Activated CD4-positive, alpha-beta T cell treated with anti-CD3 and anti-CD28 coated beads, Interleukin-2, amount 50 U/mL, for 48 hours (primary cell): ENCODE results near the gene NFKBIB.
A peak's percentile ranks its signal among the peaks of the same experiment; 100 is the strongest.

Experiments used
- DNase-seq, 2 experiments: peaks; one replicate each; pipeline ENCODE4 v3.0.0-alpha.2; 2020

Gene NFKBIB

GRCh38 chr19:38907670-38908069 lies 7.9 kb downstream of the NFKBIB start:
- DNase-seq = no peak

DNA sequence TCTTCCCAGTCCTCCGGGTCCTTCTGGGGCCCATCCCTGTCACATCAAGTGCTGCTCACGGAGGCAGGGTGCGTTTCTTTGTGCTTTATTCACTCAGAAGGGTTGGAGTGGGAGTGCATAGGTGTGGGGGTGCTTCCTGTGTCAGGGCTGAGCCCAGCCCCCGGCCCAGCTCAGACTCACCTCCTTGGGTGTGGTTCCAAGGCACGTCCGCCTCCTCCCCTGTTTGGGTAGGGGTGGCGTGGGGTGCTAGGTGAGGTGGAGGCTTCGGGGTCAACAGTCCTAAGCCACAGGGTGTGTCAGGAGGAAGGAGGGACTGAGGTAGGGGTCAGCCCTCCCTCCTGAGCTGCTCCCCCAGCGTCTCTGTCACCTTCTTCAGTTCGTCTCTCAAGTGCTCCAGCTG lies 9.1 kb downstream of the NFKBIB start:
- DNase-seq = no peak

GRCh38 chr19:38910488-38910887 lies 10.7 kb downstream of the NFKBIB start:
- DNase-seq = no peak

DNA sequence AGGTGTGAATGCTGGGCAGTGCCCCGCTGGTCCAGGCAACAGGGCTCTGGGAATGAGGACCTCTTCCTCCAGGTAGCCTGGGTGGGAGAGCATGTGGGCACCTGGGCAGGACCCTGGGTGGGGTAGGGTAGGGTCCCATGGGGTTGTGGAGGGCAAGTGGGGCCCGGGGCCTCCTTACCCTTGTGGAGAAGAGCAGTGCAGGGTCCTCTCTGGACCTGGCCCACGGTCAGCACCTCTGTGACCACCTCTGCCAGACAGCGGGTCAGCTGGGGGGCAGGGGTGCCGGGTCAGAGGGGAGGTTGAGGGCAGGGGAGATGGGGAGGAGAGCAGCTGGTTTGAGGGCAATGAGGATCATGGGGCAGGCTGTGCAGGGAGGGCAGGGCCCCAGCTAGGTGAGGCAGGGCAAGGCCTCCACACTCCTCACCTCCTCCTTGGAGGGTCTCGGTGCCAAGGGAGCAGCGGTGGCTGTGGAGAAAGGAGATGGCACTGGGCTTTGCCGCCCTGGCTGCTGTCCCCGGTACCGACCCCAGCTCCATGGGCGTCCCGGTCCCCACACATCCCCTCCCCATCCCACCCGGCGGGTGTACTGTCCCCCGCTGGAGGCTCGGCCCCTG lies 11.7 kb downstream of the NFKBIB start:
- no peak for DNase-seq

DNA sequence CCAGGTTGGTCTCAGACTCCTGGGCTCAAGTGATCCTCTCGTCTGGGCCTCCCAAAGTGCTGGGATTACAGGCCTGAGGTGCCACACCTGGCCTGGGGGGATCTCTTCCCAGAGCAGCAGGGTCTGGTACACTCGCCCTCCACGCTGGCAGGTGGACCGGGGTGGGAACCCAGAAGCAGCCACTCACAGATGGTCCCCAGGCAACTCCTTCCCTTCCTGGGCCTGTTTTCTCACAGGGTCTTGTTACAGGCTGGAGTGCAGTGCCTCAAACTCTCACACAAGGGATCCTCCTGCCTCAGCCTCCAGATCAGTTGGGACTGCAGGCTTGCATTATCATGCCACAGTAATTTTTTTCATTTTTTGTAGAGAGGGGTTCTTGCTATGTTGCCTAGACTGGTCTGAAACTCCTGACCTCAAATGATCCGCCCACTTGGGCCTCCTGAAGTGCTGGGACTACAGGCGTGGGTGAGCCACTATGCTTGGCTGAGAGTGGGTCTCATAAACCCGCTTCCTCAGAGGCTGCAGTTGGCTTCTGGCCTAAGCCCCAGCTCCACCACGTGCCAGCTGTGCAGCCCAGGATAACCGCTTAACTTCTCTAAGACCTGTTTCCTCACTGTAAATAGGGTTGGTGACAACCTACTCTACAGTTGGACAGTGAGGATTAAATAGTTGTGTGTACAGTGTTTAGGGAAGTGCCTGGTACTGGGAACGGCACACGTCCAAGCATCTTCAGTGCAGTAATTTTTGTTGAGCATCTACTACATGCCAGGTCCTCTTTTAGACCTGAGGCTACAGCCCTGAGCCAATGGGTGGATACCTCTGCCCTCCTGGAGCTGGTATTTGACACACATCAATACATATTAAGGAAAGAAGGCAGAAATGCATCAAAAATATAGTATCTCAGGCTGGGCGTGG lies 13.1 kb downstream of the NFKBIB start:
- DNase-seq = peak in 1 of 2 experiments; percentile 20

- no peak for DNase-seq
Measured at GRCh38 chr19:38913958-38914357, 14.2 kb downstream of the NFKBIB start.

DNA sequence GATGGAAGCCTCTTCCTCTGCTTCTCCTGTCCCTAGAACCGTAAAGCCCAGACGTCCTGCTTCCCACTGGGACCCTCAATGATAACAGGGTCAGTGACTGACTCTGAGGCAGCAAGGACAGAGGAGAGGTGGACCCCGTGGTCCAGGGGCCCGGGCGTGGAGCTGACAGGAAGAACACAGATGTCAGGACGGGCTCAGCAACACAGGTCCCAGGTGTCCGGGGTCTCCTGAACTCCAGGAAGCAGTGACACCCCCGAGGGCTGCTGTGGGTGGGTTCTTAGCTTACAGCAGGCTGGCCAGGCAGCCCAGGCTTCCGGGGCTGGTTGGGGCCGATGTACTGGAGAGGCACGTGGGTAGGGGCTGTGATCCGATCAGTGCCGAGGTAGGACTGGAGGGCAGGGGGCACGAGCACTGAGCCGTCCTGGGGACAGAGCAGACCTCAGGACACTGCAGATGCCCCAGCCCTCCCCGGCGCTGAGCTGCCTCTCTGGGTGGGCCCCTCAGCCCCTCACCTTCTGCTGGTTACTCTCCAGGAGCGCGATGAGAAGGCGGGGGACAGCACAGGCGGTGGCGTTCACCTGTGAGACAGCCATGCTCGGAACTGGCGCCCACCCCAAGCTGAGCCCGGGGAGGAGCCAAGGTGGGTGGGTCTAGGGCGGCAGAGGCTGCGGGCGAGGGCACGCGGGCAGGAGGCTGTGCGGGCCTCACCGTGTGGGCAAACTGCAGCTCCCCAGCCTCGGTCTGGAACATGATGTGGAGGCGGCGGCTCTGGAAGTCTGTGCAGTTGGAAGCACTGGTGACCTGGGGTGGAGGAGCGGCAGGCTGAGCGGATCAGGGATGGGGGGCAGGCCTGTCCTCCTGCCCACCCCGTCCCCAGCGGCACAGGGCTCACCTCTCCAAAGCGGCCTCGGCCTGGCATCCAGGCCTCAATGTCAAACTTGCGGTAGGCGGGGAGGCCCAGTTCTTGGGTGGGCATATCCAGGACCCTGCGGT lies 15.9 kb downstream of the NFKBIB start:
- no peak for DNase-seq

DNA sequence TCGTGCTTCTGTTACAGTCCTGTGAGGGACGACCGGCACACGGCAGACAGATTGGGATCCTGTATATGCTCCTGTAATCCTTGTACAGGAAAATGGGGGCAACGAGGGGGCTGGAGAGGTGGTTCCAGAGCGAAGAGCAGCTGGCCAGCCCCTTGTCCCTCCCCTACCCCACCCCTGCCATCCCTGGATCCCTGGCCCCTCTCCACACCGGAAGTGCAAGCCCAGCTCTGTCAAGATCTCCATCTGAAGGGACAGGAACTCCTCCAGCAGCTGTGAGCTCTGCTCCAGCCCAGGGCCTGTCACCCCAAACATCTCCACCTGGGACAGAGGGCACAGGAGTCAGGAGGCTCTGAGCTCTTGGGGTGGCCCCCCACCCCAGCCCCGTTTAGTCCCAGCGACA lies 17.7 kb downstream of the NFKBIB start:
- DNase-seq = no peak

GRCh38 chr19:38917921-38918491 lies 18.2 kb downstream of the NFKBIB start:
- DNase-seq = no peak

- DNase-seq = no peak
Measured at GRCh38 chr19:38918526-38918925, 18.8 kb downstream of the NFKBIB start.

GRCh38 chr19:38919837-38920601 lies 20.2 kb downstream of the NFKBIB start:
- no peak for DNase-seq

- no peak for DNase-seq
Measured at GRCh38 chr19:38920602-38921419, 21.0 kb downstream of the NFKBIB start.

GRCh38 chr19:38921420-38922274 lies 21.9 kb downstream of the NFKBIB start:
- no peak for DNase-seq

DNA sequence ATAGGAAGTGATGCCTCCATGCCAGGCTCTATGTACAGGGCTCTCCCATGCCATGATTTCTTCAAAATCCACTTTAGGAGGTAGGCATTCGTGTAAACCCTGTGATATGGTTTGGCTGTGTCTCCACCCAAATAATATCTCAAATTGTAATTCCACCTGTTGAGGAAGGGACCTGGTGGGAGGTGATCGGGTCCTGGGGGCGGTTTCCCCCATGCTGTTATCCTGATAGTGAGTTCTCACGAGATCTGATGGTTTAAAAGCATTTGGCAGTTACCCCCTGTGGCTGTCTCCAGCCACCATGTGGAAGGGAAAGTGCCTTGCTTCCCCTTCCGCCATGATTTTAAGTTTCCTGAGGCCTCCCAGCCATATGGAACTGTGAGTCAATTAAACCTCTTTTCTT lies 22.7 kb downstream of the NFKBIB start:
- no peak for DNase-seq

DNA sequence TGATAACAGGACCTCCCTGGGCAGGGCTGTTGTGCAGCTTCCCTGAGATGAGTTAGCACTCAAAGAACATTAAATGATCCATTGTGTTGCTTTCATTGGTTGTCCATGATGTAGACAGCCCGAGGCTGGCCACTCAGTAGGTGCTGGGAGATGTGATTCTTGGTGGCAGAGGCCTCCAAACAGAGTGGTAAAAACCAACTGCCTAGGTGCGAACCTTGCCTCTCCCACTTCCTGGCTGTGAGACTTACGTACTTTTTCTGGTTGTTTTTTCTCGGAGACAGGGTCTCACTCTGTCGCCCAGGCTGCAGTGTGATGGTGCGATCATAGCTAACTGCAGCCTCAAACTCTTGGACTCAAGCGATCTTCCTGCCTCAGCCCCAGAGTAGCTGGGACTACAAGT lies 24.6 kb downstream of the NFKBIB start:
- no peak for DNase-seq

DNA sequence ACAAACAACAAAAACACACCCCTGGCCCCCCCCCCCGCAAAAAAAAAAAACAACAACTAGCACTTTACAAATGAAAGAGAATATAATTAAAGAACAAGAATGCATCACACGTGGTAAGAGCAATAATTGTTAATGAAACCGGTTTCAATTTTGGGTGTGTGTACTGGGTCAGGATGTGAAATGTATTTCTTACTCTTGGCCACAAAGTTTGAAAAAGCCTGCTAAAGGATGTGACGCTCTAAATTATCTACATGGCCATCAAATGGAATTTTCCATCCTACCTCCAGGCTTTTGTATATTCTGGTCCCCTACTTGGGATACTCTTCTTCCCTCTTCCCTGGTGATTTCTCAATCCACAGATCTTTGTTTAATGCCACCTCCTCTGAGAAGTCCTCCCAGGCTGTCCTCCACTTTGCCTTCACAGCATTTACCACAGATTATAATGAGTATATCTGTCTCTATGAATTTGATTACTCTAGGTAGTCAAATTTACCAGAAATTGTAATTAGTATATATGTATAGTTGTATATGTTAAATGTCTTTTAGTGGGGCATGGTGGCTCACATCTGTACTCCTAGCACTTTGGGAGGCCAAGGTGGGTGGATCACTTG lies 28.7 kb downstream of the NFKBIB start:
- DNase-seq = no peak

DNA sequence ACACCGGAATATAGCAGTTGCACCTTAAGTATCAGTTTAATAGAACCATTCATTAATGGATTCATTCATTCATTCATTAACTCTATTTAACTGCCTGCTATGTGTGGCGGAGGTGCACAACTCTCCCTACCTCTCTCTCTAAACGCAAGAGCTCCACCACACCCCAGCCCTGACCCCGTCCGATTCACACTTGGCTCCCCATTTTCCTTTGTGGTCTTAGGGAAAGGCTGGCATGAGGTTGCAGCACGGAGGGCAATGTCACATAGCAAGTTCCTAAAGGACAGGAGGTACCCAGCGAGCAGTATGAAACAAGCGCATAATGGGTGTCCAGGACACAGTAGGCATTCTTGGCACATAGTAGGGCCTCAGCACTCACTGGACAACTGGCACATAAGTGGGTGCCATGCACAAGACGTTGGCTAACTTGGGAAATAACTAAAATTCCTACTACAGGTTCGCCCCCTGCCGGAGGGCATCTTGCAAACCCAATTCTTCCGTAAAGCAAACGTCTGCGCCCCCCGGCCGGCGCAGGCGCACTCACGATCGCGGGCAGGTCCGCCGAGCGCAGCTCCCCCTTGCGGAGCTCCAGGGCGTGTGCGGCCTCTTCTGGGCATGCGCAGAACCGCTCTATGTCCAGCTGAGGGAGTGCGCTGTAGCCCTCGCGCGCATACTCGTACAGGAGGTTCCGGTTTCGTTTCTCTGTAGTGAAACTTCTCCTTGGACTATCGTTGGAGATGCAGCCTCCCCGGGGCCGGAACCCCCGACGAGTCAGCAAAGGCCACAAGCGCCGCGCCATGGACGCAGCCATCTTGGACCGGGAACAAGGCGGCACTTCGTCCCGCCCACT lies 30.4 kb downstream of the NFKBIB start, which contains the start of gene SARS2:
TSS of gene SARS2 (minus strand) at position 835 of the 847 bp plus-strand sequence. CDS start at position 808, 27 bp downstream.
- DNase-seq = peak; percentile 89 to 92

DNA sequence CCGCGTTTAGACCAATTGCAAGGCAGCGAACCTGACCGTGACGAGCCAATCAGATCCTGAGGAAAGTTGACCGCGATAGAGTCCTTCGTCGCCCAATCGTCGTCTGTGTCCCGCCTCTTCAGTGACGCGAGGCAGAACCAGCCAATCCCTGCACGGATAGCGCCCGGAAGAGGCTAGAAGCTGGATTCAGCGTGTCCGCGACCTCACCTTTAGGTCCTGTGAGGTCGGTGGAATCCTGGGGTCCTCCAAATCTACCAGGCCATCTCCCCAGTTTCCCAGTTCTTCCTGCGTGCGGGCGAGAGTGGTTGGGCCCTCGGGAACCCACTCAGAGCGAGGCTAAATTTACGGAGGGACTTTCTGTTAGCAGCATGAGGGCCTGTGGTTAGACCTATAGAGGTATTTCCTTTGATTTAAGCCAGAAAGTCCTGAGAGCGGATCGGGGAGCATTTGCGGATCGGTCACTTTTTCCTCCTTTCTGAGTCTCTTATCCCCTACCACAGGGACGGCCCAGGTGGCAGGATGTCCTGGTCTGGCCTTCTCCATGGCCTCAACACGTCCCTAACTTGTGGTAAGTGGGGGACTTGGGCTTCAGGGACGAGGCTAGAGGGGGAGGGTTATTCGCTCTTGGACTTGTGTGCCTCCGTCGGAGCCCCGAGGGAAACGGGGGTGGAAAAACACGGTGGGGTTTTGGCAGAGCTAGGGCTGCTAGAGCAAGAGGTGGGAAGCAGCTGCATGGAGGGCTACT lies 31.2 kb downstream of the NFKBIB start, which contains the start of gene MRPS12:
TSS of gene MRPS12 (plus strand) at position 169 of the 745 bp plus-strand sequence. CDS start at position 520, 351 bp downstream.
- DNase-seq = peak; percentile 98
